Fibroblast of peridontal ligament (primary cell): ENCODE data around the gene OR51F1.
"Not testable (repeated sequence)": the region's sequence is repeated elsewhere in the genome, so short reads cannot be mapped to it uniquely, and the experiment has no call there.

Experiments
- DNase-seq: peaks from one replicate; pipeline ENCODE4 v3.0.0-alpha.2; 2010; ENCODE audit errors: extremely low read depth

OR51F1 gene

GRCh38 chr11:4769838-4770237, at the start of gene OR51F1:
Gene OR51F1 (minus strand): TSS chr11:4769938. CDS start chr11:4769938, 0 bp downstream.
- no peak for DNase-seq

GRCh38 chr11:4809246-4809645, 39.5 kb upstream of the OR51F1 start:
- DNase-seq, result no peak

- DNase-seq, result no peak
Observed at GRCh38 chr11:4808476-4808875, 38.7 kb upstream of the OR51F1 start.

- DNase-seq, result no peak
Observed at GRCh38 chr11:4804280-4804679, 34.5 kb upstream of the OR51F1 start, which contains the start of gene OR52R1. Gene OR52R1 (minus strand): TSS chr11:4804380. CDS start chr11:4804380, 0 bp downstream.

- DNase-seq, result not testable (repeated sequence)
Observed at GRCh38 chr11:4801316-4801715, 31.6 kb upstream of the OR51F1 start.

- DNase-seq, result no peak
Observed at GRCh38 chr11:4798427-4799183, 28.9 kb upstream of the OR51F1 start.

- no peak for DNase-seq
Observed at GRCh38 chr11:4797206-4797605, 27.5 kb upstream of the OR51F1 start.

GRCh38 chr11:4782454-4782853, 12.7 kb upstream of the OR51F1 start:
- no peak for DNase-seq

GRCh38 chr11:4768094-4768493, 1.6 kb downstream of the OR51F1 start:
- DNase-seq, result no peak

- DNase-seq, result no peak
Observed at GRCh38 chr11:4766420-4767043, 3.2 kb downstream of the OR51F1 start.

GRCh38 chr11:4763096-4763495, 6.6 kb downstream of the OR51F1 start:
- DNase-seq, result no peak

GRCh38 chr11:4751201-4751600, 18.5 kb downstream of the OR51F1 start:
- no peak for DNase-seq

GRCh38 chr11:4748438-4748837, 21.3 kb downstream of the OR51F1 start:
- no peak for DNase-seq

- DNase-seq, result no peak
Observed at GRCh38 chr11:4740735-4741134, 29.0 kb downstream of the OR51F1 start.

- no peak for DNase-seq
Observed at GRCh38 chr11:4727171-4727570, 42.6 kb downstream of the OR51F1 start.

GRCh38 chr11:4722616-4723534, 46.9 kb downstream of the OR51F1 start:
- DNase-seq, result not testable (repeated sequence)
